ENCODE data around the gene MMP7. TPM values are rescaled to one million over a fixed set of nuclear protein-coding genes. Genes with fewer than 3 reads are reported as not detected.

Gene MMP7
- total RNA-seq, 4 donors from 2014 or later = not detected

DNA sequence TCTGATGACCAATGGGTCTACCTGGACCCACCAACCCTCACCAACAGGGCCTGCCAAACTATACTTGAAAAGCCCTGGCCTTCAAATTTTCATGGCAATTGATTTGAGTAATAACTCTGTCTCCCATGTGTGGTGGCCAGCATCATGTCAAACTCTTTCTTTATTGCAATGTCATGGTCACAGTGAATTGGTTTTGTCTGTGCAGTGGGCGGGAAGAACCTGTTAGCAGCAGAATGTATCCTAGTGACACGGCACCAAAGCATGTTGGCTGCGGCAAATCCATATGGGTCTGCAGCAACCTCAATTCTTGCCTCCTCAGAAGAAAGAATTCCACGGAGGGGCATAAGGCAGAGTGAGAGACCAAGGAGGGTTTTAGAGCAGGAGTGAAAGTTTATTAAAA, 58.4 kb downstream of the MMP7 start:
- ATAC-seq (no peak), DNase-seq (no peak)
- H3K4me3 ChIP-seq = no peak overlapping the region
- no peaks in the 10 kb centered on the region for H3K27me3 ChIP-seq
- intact Hi-C loops (cut with DNase I; ENCODE audit: low total_unique reads) = no loop called here
- no peaks in the 10 kb centered on the region for H3K4me1 ChIP-seq
- in situ Hi-C loops (cut with MboI; ENCODE audit: low sequenced_read_pairs in 4 of 4) = no loop called here
- no peaks in the 10 kb centered on the region for H3K9me3 ChIP-seq
- no peak overlapping the region for H3K27ac ChIP-seq
- H3K36me3 ChIP-seq = no peaks in the 10 kb centered on the region
- TF ChIP-seq, protein P1, sequence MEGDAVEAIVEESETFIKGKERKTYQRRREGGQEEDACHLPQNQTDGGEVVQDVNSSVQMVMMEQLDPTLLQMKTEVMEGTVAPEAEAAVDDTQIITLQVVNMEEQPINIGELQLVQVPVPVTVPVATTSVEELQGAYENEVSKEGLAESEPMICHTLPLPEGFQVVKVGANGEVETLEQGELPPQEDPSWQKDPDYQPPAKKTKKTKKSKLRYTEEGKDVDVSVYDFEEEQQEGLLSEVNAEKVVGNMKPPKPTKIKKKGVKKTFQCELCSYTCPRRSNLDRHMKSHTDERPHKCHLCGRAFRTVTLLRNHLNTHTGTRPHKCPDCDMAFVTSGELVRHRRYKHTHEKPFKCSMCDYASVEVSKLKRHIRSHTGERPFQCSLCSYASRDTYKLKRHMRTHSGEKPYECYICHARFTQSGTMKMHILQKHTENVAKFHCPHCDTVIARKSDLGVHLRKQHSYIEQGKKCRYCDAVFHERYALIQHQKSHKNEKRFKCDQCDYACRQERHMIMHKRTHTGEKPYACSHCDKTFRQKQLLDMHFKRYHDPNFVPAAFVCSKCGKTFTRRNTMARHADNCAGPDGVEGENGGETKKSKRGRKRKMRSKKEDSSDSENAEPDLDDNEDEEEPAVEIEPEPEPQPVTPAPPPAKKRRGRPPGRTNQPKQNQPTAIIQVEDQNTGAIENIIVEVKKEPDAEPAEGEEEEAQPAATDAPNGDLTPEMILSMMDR (IDR thresholded peaks at IDR 0.05 in 4 of 5, conservative IDR thresholded peaks at IDR 0.05 in 1 of 5) = no peak
- TF ChIP-seq POLR2A (IDR thresholded peaks at IDR 0.05) = no peak

DNA sequence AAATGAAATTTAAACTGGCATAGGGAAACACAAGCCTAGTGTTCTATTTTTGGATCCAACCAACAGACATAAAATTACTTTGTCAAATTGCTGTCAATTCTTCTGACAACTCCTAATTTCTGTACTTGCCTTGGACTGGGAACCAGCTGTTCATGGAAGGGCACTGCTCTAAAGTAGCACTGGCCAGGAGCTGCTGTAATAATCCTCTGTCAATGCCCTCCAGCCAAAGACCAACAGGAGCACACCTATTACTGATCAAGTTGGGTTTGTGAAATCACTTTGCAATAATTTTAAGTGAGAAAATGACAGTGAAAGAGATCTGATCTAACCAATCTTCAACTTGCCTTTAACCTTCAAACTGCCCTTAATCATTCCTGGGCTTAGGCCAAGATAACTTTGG, 59.1 kb downstream of the MMP7 start:
- in situ Hi-C loops (cut with MboI; ENCODE audit: low sequenced_read_pairs in 4 of 4) = no loop called here
- H3K36me3 ChIP-seq = no peaks in the 10 kb centered on the region
- no peak overlapping the region for H3K4me3 ChIP-seq
- intact Hi-C loops (cut with DNase I; ENCODE audit: low total_unique reads) = no loop called here
- TF ChIP-seq, protein P1 (IDR thresholded peaks at IDR 0.05 in 4 of 5, conservative IDR thresholded peaks at IDR 0.05 in 1 of 5) = no peak
- no peak for TF ChIP-seq POLR2A (IDR thresholded peaks at IDR 0.05)
- H3K9me3 ChIP-seq = no peaks in the 10 kb centered on the region
- ATAC-seq = no peak
- no peaks in the 10 kb centered on the region for H3K4me1 ChIP-seq
- DNase-seq = no peak
- H3K27me3 ChIP-seq = no peaks in the 10 kb centered on the region
- no peak overlapping the region for H3K27ac ChIP-seq

Other genes starting within 250 kb of the MMP7 start
- gene BIRC3, start 213.3 kb downstream of the MMP7 start, total RNA-seq = 1 to 10 TPM; 1.7 to 2.5 (median 2.0) TPM
- gene BIRC2, start 183.5 kb downstream of the MMP7 start, total RNA-seq = 10 to 100 TPM; 30.7 to 60.3 (median 46.6) TPM
- gene TMEM123, start 78.0 kb downstream of the MMP7 start, total RNA-seq = 10 to 100 TPM; 12.5 to 38.0 (median 22.6) TPM
- not detected for gene MMP20, start 94.6 kb upstream of the MMP7 start, total RNA-seq
- not detected for gene MMP27, start 175.0 kb upstream of the MMP7 start, total RNA-seq
- gene MMP8, start 194.2 kb upstream of the MMP7 start, total RNA-seq = under 1 TPM in 3 of 4 donors, not detected in 1; 0.13 to 0.46 (median 0.24) TPM
- not detected for gene MMP10, start 249.9 kb upstream of the MMP7 start, total RNA-seq

Measured in gastrocnemius medialis (tissue), 4 donors.